Memory B cell (primary cell): Measurements from ENCODE around the gene GUCA2A.

ENCODE experiments used
- ATAC-seq: fragments of 150-1000 bp; cut with Tn5 transposase; 2 replicates; pipeline ENCODE4 v1.10.0; 2021; ENCODE audit warnings: low read depth, mild to moderate bottlenecking, moderate library complexity
- DNase-seq, 2 donors: peaks; one replicate each; pipeline ENCODE4 v3.0.0; 2022; ENCODE audit warnings: low spot score in 2 of 2
- H3K27ac Mint-ChIP-seq: one replicate; pipeline ENCODE4 v1.8.0; 2022; ENCODE audit warnings: mild to moderate bottlenecking, moderate library complexity, mixed read lengths
- H3K27me3 Mint-ChIP-seq: one replicate; pipeline ENCODE4 v1.8.0; 2022; ENCODE audit warnings: mixed read lengths
- H3K36me3 Mint-ChIP-seq: one replicate; pipeline ENCODE4 v1.8.0; 2022; ENCODE audit warnings: mild to moderate bottlenecking, mixed read lengths
- H3K4me1 Mint-ChIP-seq: one replicate; pipeline ENCODE4 v1.8.0; 2022; ENCODE audit warnings: mixed read lengths
- H3K4me3 Mint-ChIP-seq: one replicate; pipeline ENCODE4 v1.8.0; 2022; ENCODE audit warnings: mild to moderate bottlenecking, moderate library complexity, mixed read lengths
- H3K9me3 Mint-ChIP-seq: one replicate; pipeline ENCODE4 v1.8.0; 2022; ENCODE audit warnings: mixed read lengths

The GUCA2A gene

DNA sequence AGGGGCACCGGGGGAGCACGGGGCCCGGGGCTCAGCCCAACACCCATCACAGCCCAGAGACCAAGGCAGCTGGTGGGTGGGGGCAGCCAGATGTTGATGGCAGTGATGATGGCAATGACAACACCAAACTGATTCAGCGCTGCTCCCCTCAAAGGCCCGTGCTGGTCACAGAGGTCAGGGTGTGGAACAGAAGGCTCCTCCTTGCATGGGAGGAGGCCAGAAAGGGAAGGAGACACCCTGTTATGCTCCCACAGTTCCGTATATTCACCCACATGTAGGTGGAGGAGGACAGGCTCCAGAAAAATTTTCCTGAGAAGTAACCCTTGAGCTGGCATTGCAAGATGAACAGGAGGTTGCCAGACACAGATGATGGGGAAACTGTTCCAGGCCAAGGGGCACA is 10.9 kb downstream of the GUCA2A start:
- H3K9me3 Mint-ChIP-seq: no peaks in the 10 kb centered on the region
- no peak overlapping the region for H3K4me3 Mint-ChIP-seq
- ATAC-seq (no peak), DNase-seq (no peak)
- peaks cover 14% of the 10 kb centered on the region for H3K27me3 Mint-ChIP-seq
- no peaks in the 10 kb centered on the region for H3K4me1 Mint-ChIP-seq
- H3K27ac Mint-ChIP-seq: no peak overlapping the region
- no peaks in the 10 kb centered on the region for H3K36me3 Mint-ChIP-seq

- DNase-seq: no peak
- H3K4me1 Mint-ChIP-seq: no peaks in the 10 kb centered on the region
- H3K27ac Mint-ChIP-seq: no peak within 1 kb of the TSS
- ATAC-seq: no peak
- peaks cover 14% of the 10 kb centered on the region for H3K27me3 Mint-ChIP-seq
- H3K4me3 Mint-ChIP-seq: no peak within 1 kb of the TSS
- no peaks in the 10 kb centered on the region for H3K9me3 Mint-ChIP-seq
- no peaks in the 10 kb centered on the region for H3K36me3 Mint-ChIP-seq
Observed at GRCh38 chr1:42152907-42153600, 11.5 kb downstream of the GUCA2A start, which contains the start of gene GUCA2B. Gene GUCA2B, plus strand, starts transcription at chr1:42153410. Its CDS starts 41 bp downstream, at chr1:42153451.

- Mint-ChIP-seq H3K27ac (no peak overlapping the region), H3K4me1 (no peaks in the 10 kb centered on the region), H3K36me3 (no peaks in the 10 kb centered on the region), H3K27me3 (peaks cover 14% of the 10 kb centered on the region), H3K9me3 (no peaks in the 10 kb centered on the region), H3K4me3 (no peak overlapping the region)
- ATAC-seq (no peak), DNase-seq (no peak)
Observed at GRCh38 chr1:42152119-42152518, 12.4 kb downstream of the GUCA2A start.

DNA sequence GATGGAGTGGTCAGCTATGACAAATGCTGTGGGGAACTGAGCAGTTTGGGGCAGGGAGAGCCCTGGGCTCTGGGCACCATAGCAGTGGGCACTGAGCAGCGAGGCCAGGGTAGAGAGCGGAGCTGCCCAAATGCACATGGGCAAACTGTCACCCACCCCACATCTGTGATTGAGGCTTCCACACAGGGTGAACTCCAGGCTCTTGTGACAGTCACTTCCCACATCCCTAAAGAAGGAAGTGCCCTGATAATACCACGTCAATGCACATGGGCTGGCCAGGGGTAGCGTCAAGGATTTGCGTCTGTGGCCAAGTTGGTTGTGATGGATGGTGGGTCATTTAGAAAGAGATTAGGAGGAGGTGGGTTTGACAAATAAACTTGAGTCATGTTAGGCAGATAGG is 13.9 kb downstream of the GUCA2A start:
- no peak for ATAC-seq

DNA sequence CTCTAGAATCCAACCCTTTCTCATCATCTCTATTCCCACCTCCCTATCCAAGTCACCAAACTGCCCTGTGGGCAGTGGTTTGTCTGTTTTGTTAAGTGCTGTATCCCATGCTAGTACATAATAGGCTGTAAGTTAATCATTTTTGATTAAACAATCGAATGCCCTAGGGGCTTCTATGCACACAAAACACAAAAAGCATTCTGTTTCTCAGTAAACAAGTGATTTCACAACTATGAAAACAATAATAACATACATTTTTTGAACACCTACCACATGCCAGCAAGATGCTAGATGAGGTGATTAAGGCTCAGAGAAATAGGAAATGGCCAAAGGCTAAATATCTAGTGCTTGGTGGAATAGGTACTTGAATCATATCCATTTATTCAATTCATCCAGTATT is 16.4 kb downstream of the GUCA2A start:
- no peak overlapping the region for H3K27ac Mint-ChIP-seq

More for the DNA sequence above, 13.9 kb downstream of the GUCA2A start:
- Mint-ChIP-seq H3K9me3 (no peaks in the 10 kb centered on the region), H3K27me3 (peaks cover 14% of the 10 kb centered on the region), H3K36me3 (no peaks in the 10 kb centered on the region), H3K27ac (no peak overlapping the region), H3K4me3 (no peak overlapping the region), H3K4me1 (no peaks in the 10 kb centered on the region)
- no peak for DNase-seq

DNA sequence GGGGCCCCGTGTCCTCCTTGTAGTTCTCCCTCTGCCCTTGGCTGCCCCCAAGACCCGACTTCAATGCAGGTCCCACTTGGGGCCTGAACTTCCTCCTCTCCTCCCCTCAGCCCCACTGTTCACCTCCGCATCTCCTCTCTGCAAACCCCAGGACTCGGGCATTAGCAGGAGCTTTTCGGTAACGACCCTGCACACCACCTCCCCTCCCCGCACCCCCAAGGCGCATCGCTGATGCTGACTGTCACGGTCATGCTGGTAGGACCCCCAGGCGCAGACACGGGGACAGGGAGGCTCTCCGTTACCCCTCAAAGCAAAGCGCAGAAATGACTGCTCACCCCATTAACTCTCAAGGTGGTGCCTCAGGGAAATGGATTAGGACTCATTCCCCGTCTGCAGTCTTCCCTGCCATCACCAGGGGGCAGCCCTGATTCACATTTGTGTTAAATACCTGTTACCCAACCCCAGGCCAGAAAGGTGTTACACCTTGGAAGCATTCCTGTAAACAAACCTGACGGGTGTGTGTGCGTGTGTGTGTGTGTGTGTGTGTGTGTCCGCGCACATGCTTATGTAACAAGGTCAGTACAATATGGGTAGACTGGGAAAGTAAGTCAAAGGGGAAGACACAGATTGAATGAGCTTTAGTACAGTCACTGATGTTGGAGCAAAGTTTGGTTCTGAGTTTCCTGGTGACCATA is 17.8 kb downstream of the GUCA2A start:
- Mint-ChIP-seq H3K27me3 (peaks cover 14% of the 10 kb centered on the region), H3K36me3 (no peaks in the 10 kb centered on the region), H3K4me1 (no peaks in the 10 kb centered on the region), H3K4me3 (no peak overlapping the region), H3K9me3 (no peaks in the 10 kb centered on the region), H3K27ac (no peak overlapping the region)
- peak; percentile 23 to 60 for DNase-seq
- ATAC-seq: peak; percentile 52

More for the DNA sequence above, 16.4 kb downstream of the GUCA2A start:
- Mint-ChIP-seq H3K27me3 (peaks cover 11% of the 10 kb centered on the region), H3K36me3 (no peaks in the 10 kb centered on the region), H3K9me3 (no peaks in the 10 kb centered on the region), H3K4me1 (no peaks in the 10 kb centered on the region), H3K4me3 (no peak overlapping the region)
- no peak for ATAC-seq
- no peak for DNase-seq

DNA sequence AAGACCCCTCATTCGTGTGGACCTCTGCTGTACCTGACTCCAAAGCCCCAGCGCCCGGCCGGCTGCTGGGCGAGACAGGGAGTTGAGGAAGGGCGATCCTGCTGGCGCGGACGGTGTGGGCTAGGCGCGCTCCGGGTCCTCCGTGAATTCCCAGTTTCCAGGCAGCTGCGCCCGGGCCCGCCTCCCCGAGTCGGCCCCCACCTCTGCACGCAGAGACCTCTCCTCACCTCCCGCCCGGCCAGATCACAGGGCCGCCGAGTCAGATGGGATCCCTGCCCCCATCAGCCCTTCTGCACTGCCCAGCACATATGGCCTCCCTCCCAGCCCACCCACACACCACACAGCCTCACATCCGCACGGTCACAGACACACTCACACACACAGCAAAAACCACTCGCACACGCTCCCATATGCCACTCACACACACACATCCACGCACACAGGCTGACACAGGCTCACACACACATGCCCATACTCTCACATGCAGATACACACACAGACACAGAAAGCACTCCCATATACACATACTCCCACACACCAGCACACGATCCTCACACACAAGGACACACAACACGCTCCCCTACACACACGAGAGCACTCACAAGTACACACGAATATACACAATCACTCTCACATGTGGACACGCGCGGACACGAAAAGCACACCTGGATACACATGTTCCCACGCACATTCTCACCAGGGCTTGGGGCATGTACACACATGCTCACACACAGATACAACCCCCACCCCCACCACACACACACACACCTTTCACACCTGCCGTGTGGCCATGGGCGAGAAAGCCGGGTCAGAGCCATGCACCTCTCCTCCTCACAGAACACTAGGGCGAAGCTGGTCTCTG is 18.6 kb downstream of the GUCA2A start:
- DNase-seq (no peak), ATAC-seq (no peak)
- Mint-ChIP-seq H3K4me3 (no peak overlapping the region), H3K27me3 (peaks cover 11% of the 10 kb centered on the region), H3K27ac (no peak overlapping the region), H3K36me3 (no peaks in the 10 kb centered on the region), H3K9me3 (no peaks in the 10 kb centered on the region), H3K4me1 (no peaks in the 10 kb centered on the region)

DNA sequence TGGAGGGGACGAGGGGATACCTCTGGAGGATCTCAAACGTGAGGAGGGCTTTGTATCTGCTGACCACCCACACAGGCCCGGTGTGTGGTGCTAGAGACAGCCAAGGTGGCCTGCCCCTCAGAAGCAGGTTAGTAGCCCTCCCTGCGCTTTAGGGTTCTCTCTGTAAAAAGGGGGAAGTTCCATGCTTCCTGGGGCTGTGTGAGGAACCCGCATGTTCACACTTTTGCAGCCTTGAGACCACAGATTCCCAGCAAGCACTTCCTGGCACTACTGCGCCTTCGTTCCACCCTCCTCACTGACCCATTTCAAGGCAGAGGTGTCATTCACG is 19.2 kb downstream of the GUCA2A start:
- Mint-ChIP-seq H3K4me1 (no peaks in the 10 kb centered on the region), H3K27ac (no peak overlapping the region), H3K36me3 (no peaks in the 10 kb centered on the region), H3K27me3 (peaks cover 9% of the 10 kb centered on the region), H3K4me3 (no peak overlapping the region), H3K9me3 (no peaks in the 10 kb centered on the region)
- DNase-seq: no peak
- ATAC-seq: no peak

GRCh38 chr1:42144711-42145388 is 19.7 kb downstream of the GUCA2A start:
- Mint-ChIP-seq H3K4me1 (no peaks in the 10 kb centered on the region), H3K36me3 (no peaks in the 10 kb centered on the region), H3K27ac (no peak overlapping the region), H3K9me3 (no peaks in the 10 kb centered on the region), H3K27me3 (peaks cover 6% of the 10 kb centered on the region), H3K4me3 (no peak overlapping the region)
- DNase-seq (no peak), ATAC-seq (no peak)

DNA sequence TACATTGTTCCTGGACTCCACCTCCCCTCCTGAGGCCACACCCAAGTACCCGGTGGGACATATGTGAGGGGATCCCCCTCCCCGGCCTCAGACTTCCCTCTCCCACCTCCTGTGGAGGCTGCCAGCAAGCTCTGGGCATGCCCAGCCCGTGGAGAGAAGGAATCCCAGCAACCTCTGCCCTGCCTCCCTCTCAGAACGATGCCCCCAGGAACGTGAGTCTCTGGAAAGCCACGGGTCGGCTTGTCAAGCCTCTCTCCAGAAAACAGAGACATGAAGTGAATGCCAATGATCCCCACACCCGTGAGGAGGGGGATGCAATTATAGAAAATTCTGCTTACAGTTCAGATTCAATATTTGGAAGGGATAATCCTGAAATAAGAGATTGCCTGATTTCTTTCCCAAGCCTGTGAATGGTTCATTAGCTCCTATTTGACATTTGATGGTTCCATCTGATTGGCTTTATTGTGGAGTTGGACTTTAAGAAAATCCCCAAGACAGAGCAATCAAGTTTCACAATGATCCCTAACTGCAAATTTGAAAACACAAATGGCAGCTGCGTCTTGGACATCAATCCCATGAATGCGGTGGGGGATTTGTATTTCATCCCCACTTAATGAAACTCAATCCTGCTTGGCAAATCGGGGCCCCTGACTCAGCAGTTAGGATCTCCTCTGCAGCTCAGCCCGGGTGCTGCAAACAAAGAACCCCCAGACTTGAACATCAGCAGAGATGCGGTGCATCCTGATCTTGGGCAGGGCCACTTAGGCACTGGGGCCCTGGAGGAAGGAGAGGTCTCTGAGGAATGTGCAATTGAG is 20.4 kb downstream of the GUCA2A start:
- Mint-ChIP-seq H3K4me1 (no peaks in the 10 kb centered on the region), H3K27me3 (peaks cover 5% of the 10 kb centered on the region), H3K36me3 (no peaks in the 10 kb centered on the region), H3K27ac (no peak overlapping the region), H3K4me3 (no peak overlapping the region), H3K9me3 (no peaks in the 10 kb centered on the region)
- ATAC-seq: no peak
- DNase-seq: no peak

DNA sequence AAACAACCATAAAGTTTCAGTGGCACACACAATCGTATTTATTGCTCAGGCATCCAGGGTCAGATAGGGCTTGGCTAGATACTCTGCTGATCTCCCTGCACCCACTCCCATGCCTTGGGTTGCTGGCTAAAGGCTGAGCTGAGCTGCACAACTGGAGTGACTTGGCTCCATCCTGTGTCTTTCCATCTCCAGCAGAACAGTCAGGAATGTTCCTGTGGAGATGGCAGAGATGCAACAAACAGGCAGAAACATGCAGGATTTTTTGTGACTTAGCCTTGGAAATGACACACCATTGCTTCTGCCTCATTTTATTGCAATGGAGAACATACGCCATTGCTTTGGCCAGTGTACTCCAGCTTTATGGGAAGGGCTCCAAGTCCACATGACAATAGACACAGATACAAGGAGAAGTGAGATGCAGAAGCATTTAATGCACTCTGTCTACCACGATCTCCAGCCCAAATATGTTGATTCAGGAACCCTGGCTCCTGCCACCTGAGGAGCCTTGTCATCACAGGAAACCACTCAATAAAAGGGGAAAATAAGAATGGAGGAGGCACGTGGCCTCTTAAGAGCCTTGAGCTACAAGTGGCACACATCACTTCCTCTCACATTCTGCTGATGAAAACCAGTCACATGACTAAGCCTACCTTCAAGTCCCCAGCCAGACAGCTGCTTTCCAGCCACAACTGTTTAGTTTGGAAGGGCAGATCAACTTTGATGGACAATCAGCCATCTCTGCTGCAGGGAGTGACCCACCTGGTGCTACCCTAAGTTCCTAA is 21.5 kb downstream of the GUCA2A start:
- H3K27ac Mint-ChIP-seq: no peak overlapping the region
- H3K4me1 Mint-ChIP-seq: no peaks in the 10 kb centered on the region
- DNase-seq: no peak
- no peak overlapping the region for H3K4me3 Mint-ChIP-seq
- no peak for ATAC-seq
- H3K27me3 Mint-ChIP-seq: peaks cover 10% of the 10 kb centered on the region
- no peaks in the 10 kb centered on the region for H3K9me3 Mint-ChIP-seq
- H3K36me3 Mint-ChIP-seq: no peaks in the 10 kb centered on the region

DNA sequence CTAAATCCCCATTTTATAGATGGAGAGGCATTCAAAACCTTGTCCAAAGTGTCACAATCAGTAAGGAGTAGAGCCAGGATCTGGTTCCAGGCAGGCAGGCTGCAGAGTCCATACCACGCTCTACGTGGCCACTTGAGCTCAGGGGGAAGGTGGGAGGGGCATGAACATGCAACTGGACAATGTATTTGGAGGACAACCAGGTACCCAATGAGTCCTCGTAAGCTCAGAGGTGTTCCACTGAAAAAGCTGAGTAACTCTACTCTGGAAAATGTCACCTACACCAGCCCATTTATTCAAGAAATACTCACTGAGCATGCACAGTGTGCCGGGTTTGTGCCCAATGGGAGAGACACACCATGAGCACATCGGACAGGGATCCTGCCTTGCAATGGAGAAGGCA is 22.6 kb downstream of the GUCA2A start:
- H3K36me3 Mint-ChIP-seq: no peaks in the 10 kb centered on the region
- ATAC-seq (no peak), DNase-seq (no peak)
- peaks cover 10% of the 10 kb centered on the region for H3K27me3 Mint-ChIP-seq
- H3K4me3 Mint-ChIP-seq: no peak overlapping the region
- H3K4me1 Mint-ChIP-seq: no peaks in the 10 kb centered on the region
- H3K27ac Mint-ChIP-seq: no peak overlapping the region
- no peaks in the 10 kb centered on the region for H3K9me3 Mint-ChIP-seq

GRCh38 chr1:42140191-42140590 is 24.4 kb downstream of the GUCA2A start:
- Mint-ChIP-seq H3K4me1 (no peaks in the 10 kb centered on the region), H3K27me3 (peaks cover 12% of the 10 kb centered on the region), H3K27ac (no peak overlapping the region), H3K9me3 (no peaks in the 10 kb centered on the region), H3K36me3 (no peaks in the 10 kb centered on the region), H3K4me3 (no peak overlapping the region)
- DNase-seq (no peak), ATAC-seq (no peak)
